Naive thymus-derived CD4-positive, alpha-beta T cell (primary cell): ENCODE results near the gene TMPRSS11B. TPM values are rescaled to one million over a fixed set of nuclear protein-coding genes. Genes with fewer than 3 reads are reported as not detected.

ENCODE experiments used
- polyA plus RNA-seq, 2 donors: library from polyadenylated mRNA; unstranded; fragments of 300-500 nt; fragmentation: Illumina TruSeq; gene quantifications; one replicate each; pipeline ENCODE4 v1.2.3, GENCODE V29; 2021
- total RNA-seq, 6 experiments: library from RNA in 5 of 6; stranded (reverse) in 5 of 6; gene quantifications; 1 replicate in 5 of 6; 2 replicates in 1 of 6; pipeline ENCODE4 v1.2.3 and lab custom pipeline; 2021 to 2026

TMPRSS11B gene
- total and polyA plus RNA-seq, 7 experiments from 2014 or later = not detected

Other genes starting within 250 kb of the TMPRSS11B start
- not detected for gene TMPRSS11F, start 115.8 kb downstream of the TMPRSS11B start, total RNA-seq
- gene TMPRSS11F, start 115.8 kb downstream of the TMPRSS11B start, polyA plus RNA-seq = not detected
- gene YTHDC1, start 104.4 kb upstream of the TMPRSS11B start, total RNA-seq = 100 to 1,000 TPM in 4 of 5 experiments, 10 to 100 TPM in 1; 99.4 to 254 (median 219) TPM
- 10 to 100 TPM; 26.9 to 31.0 TPM for gene YTHDC1, start 104.4 kb upstream of the TMPRSS11B start, polyA plus RNA-seq
- not detected for gene TMPRSS11E, start 201.8 kb upstream of the TMPRSS11B start, total RNA-seq
- gene TMPRSS11E, start 201.8 kb upstream of the TMPRSS11B start, polyA plus RNA-seq = not detected